GM21528 (cell line): ENCODE measurements around the gene XPNPEP3.

ENCODE experiments used
- ATAC-seq: cut with Tn5 transposase; IDR thresholded peaks from one replicate; pipeline ENCODE4 v1.9.1; 2021; ENCODE audit warnings: mild to moderate bottlenecking, moderate library complexity; ENCODE audit not compliant: unreplicated experiment, low FRiP score

Gene XPNPEP3

GRCh38 chr22:40979198-40979597 lies 122.2 kb downstream of the XPNPEP3 start:
- no peak for ATAC-seq

GRCh38 chr22:40979871-40980270 lies 122.9 kb downstream of the XPNPEP3 start:
- no peak for ATAC-seq
